SK-N-SH (cell line): ENCODE measurements around the gene GPR75. TPM values are rescaled to one million over a fixed set of nuclear protein-coding genes. Genes with fewer than 3 reads are reported as not detected.

Experiments
- CTCF ChIA-PET: fragments of 300-600, 350-600 bp; formaldehyde crosslinking; extraction: SDS; loops from one replicate; lab custom pipeline; 2021; lab: Yijun Ruan, JAX
- POLR2A ChIA-PET: fragments of 350-600 bp; sonication (Branson Sonifier 250); formaldehyde crosslinking; extraction: SDS; loops from one replicate; lab custom pipeline; 2020; ENCODE audit warnings: antibody characterized with exemption, inconsistent platforms; lab: Yijun Ruan, JAX
- DNase-seq: peaks from one replicate; pipeline ENCODE4 v3.0.0; 2012
- H2AFZ ChIP-seq: fragments of 200-600 bp; sonication (generic); 2 replicates; pipeline ENCODE4 v1.8.1; 2016; ENCODE audit warnings: antibody characterized with exemption, mild to moderate bottlenecking, low read depth
- H3F3A ChIP-seq: fragments of 200-600 bp; sonication (generic); replicated peaks from 2 replicates; pipeline ENCODE3; 2016; ENCODE audit warnings: antibody characterized with exemption, mild to moderate bottlenecking; ENCODE audit not compliant: insufficient read depth
- H3K27ac ChIP-seq, 2 experiments: fragments of 200-500 bp in 1 of 2; fragments of 200-600 bp in 1 of 2; sonication (Bioruptor generic) in 1 of 2; sonication (generic), shearing (Covaris generic) in 1 of 2; 2 replicates each; pipeline versions ENCODE4 v1.5.1 to v1.6.1; 2014 to 2016; ENCODE audit warnings: low read depth in 2 of 2, inconsistent platforms in 1 of 2, low read length in 1 of 2, mild to moderate bottlenecking in 1 of 2, mixed read lengths in 1 of 2
- H3K27me3 ChIP-seq: fragments of 200-600 bp; sonication (generic), shearing (Covaris generic); 2 replicates; pipeline ENCODE4 v1.6.1; 2016; ENCODE audit warnings: mixed run types; ENCODE audit not compliant: insufficient read depth
- H3K36me3 ChIP-seq, 2 experiments: fragments of 200-500 bp in 1 of 2; fragments of 200-600 bp in 1 of 2; sonication (Bioruptor generic) in 1 of 2; sonication (generic) in 1 of 2; replicated peaks in 1 of 2; 2 replicates each; pipeline versions ENCODE3 to v1.5.1; 2014 to 2016; ENCODE audit warnings: low read length in 1 of 2, mild to moderate bottlenecking in 1 of 2; ENCODE audit not compliant: insufficient read depth in 2 of 2, control insufficient read depth in 1 of 2
- H3K4me1 ChIP-seq, 2 experiments: fragments of 200-500 bp in 1 of 2; fragments of 200-600 bp in 1 of 2; sonication (Bioruptor generic) in 1 of 2; sonication (generic), shearing (Covaris generic) in 1 of 2; 2 replicates each; pipeline versions ENCODE4 v1.5.1 to v1.6.1; 2014 to 2016; ENCODE audit warnings: low read depth in 1 of 2, low read length in 1 of 2, mixed run types in 1 of 2; ENCODE audit not compliant: insufficient read depth in 2 of 2, control insufficient read depth in 1 of 2
- H3K4me2 ChIP-seq: fragments of 200-600 bp; sonication (generic), shearing (Covaris generic); 2 replicates; pipeline ENCODE4 v1.6.1; 2017; ENCODE audit warnings: mixed run types
- H3K4me3 ChIP-seq, 2 experiments: fragments of 200-500 bp in 1 of 2; fragments of 200-600 bp in 1 of 2; sonication (Bioruptor generic) in 1 of 2; sonication (generic), shearing (Covaris generic) in 1 of 2; 2 replicates each; pipeline versions ENCODE4 v1.5.1 to v1.8.1; 2014 to 2016; ENCODE audit warnings: low read depth in 2 of 2, inconsistent platforms in 1 of 2, low read length in 1 of 2, mild to moderate bottlenecking in 1 of 2, mixed read lengths in 1 of 2, moderate library complexity in 1 of 2
- H3K79me2 ChIP-seq: fragments of 200-600 bp; sonication (generic); 2 replicates; pipeline ENCODE4 v1.8.1; 2017; ENCODE audit warnings: mild to moderate bottlenecking; ENCODE audit not compliant: insufficient read depth
- H3K9ac ChIP-seq: fragments of 200-600 bp; sonication (generic); 2 replicates; pipeline ENCODE4 v1.6.1; 2017; ENCODE audit warnings: mixed run types
- H3K9me2 ChIP-seq: fragments of 200-600 bp; sonication (generic); 2 replicates; pipeline ENCODE4 v1.6.1; 2017; ENCODE audit warnings: mixed run types
- H3K9me3 ChIP-seq: fragments of 200-600 bp; sonication (generic); 2 replicates; pipeline ENCODE4 v1.6.1; 2017; ENCODE audit warnings: mixed run types, mild to moderate bottlenecking, moderate library complexity
- H4K20me1 ChIP-seq: fragments of 200-600 bp; sonication (generic); 2 replicates; pipeline ENCODE4 v1.6.1; 2017; ENCODE audit warnings: mild to moderate bottlenecking, mixed run types; ENCODE audit not compliant: insufficient read depth
- FOSL2 ChIP-seq: IDR thresholded peaks from 2 replicates; pipeline ENCODE4 v1.4.0; 2012; ENCODE audit warnings: low read depth, mild to moderate bottlenecking, moderate library complexity, borderline replicate concordance
- FOXJ3 ChIP-seq: sonication (generic); formaldehyde crosslinking; IDR thresholded peaks from 2 replicates; pipeline ENCODE4 v1.5.1; 2020; ENCODE audit warnings: mild to moderate bottlenecking, missing genetic modification reagents
- FOXM1 ChIP-seq: IDR thresholded peaks from 2 replicates; pipeline ENCODE4 v1.4.0; 2012; ENCODE audit warnings: low read depth, mild to moderate bottlenecking
- GABPA ChIP-seq: IDR thresholded peaks from 2 replicates; pipeline ENCODE4 v1.4.0; 2012; ENCODE audit warnings: low read depth, mild to moderate bottlenecking
- GATA2 ChIP-seq: sonication (generic); formaldehyde crosslinking; IDR thresholded peaks from 2 replicates; pipeline ENCODE4 v1.5.0; 2020; ENCODE audit warnings: mild to moderate bottlenecking, missing genetic modification reagents
- JUND ChIP-seq: IDR thresholded peaks from 2 replicates; pipeline ENCODE4 v1.4.0; 2012
- POLR2AphosphoS5 ChIP-seq: IDR thresholded peaks from 2 replicates; pipeline ENCODE4 v1.6.1; 2012; ENCODE audit warnings: low read depth, low read length
- RCOR1 ChIP-seq: fragments of 150-350 bp; IDR thresholded peaks from 2 replicates; pipeline ENCODE4 v1.6.1; 2017; ENCODE audit warnings: antibody characterized with exemption, low read length
- RXRA ChIP-seq: IDR thresholded peaks from 2 replicates; pipeline ENCODE4 v1.4.0; 2012; ENCODE audit warnings: low read depth, mild to moderate bottlenecking, borderline replicate concordance
- SIN3A ChIP-seq: IDR thresholded peaks from 2 replicates; pipeline ENCODE4 v1.6.1; 2012; ENCODE audit warnings: low read depth, mild to moderate bottlenecking, low read length, moderate library complexity, borderline replicate concordance
- TAF1 ChIP-seq: IDR thresholded peaks from 2 replicates; pipeline ENCODE4 v1.6.1; 2012; ENCODE audit warnings: low read depth, mild to moderate bottlenecking, low read length, moderate library complexity, borderline replicate concordance
- TCF12 ChIP-seq: IDR thresholded peaks from 2 replicates; pipeline ENCODE4 v1.4.0; 2012
- TEAD4 ChIP-seq: IDR thresholded peaks from 2 replicates; pipeline ENCODE4 v1.4.0; 2012; ENCODE audit warnings: mild to moderate bottlenecking, borderline replicate concordance; ENCODE audit not compliant: insufficient read depth
- WGBS: methylation state at CpG from one replicate; pipeline ENCODE4 v1.1.6; 2017; ENCODE audit warnings: low lambda C conversion rate; 5-methylcytosine and 5-hydroxymethylcytosine counted together
- polyA plus RNA-seq, 3 experiments: library from polyadenylated mRNA; depleted of rRNA; stranded (reverse); fragments of >200 nt; gene quantifications; 2 replicates each; pipeline ENCODE4 v1.2.3, GENCODE V29; 2012
- TF ChIP-seq, protein P1 (sequence below): IDR thresholded peaks from 2 replicates; pipeline ENCODE4 v1.6.1; 2012; ENCODE audit warnings: mild to moderate bottlenecking, low read depth, low read length, moderate library complexity
- TF ChIP-seq, protein P2 (sequence below): IDR thresholded peaks from 2 replicates; pipeline ENCODE4 v1.4.0; 2012; ENCODE audit warnings: low read depth, borderline replicate concordance
- TF ChIP-seq, protein P3 (sequence below): IDR thresholded peaks from 2 replicates; pipeline ENCODE4 v1.4.0; 2012; ENCODE audit warnings: low read depth, borderline replicate concordance
- TF ChIP-seq, protein P4 (sequence below): IDR thresholded peaks from 2 replicates; pipeline ENCODE4 v1.4.0; 2012; ENCODE audit warnings: low read depth
- TF ChIP-seq, protein P5 (sequence below): IDR thresholded peaks from 2 replicates; pipeline ENCODE4; 2012

The GPR75 gene
- polyA plus RNA-seq, 1 of the 3 experiments (the other 2 are of a cell fraction), result 1.8 TPM

GRCh38 chr2:53828331-53828730 is 31.4 kb downstream of the GPR75 start:
- H3F3A ChIP-seq, result no peaks in the 10 kb centered on the region
- H3K9me2 ChIP-seq, result no peaks in the 10 kb centered on the region
- 92% methylated on average over 4 of the region's 4 CpGs for WGBS
- TF ChIP-seq, protein P1, sequence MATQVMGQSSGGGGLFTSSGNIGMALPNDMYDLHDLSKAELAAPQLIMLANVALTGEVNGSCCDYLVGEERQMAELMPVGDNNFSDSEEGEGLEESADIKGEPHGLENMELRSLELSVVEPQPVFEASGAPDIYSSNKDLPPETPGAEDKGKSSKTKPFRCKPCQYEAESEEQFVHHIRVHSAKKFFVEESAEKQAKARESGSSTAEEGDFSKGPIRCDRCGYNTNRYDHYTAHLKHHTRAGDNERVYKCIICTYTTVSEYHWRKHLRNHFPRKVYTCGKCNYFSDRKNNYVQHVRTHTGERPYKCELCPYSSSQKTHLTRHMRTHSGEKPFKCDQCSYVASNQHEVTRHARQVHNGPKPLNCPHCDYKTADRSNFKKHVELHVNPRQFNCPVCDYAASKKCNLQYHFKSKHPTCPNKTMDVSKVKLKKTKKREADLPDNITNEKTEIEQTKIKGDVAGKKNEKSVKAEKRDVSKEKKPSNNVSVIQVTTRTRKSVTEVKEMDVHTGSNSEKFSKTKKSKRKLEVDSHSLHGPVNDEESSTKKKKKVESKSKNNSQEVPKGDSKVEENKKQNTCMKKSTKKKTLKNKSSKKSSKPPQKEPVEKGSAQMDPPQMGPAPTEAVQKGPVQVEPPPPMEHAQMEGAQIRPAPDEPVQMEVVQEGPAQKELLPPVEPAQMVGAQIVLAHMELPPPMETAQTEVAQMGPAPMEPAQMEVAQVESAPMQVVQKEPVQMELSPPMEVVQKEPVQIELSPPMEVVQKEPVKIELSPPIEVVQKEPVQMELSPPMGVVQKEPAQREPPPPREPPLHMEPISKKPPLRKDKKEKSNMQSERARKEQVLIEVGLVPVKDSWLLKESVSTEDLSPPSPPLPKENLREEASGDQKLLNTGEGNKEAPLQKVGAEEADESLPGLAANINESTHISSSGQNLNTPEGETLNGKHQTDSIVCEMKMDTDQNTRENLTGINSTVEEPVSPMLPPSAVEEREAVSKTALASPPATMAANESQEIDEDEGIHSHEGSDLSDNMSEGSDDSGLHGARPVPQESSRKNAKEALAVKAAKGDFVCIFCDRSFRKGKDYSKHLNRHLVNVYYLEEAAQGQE, result no peak
- TF ChIP-seq, protein P2, sequence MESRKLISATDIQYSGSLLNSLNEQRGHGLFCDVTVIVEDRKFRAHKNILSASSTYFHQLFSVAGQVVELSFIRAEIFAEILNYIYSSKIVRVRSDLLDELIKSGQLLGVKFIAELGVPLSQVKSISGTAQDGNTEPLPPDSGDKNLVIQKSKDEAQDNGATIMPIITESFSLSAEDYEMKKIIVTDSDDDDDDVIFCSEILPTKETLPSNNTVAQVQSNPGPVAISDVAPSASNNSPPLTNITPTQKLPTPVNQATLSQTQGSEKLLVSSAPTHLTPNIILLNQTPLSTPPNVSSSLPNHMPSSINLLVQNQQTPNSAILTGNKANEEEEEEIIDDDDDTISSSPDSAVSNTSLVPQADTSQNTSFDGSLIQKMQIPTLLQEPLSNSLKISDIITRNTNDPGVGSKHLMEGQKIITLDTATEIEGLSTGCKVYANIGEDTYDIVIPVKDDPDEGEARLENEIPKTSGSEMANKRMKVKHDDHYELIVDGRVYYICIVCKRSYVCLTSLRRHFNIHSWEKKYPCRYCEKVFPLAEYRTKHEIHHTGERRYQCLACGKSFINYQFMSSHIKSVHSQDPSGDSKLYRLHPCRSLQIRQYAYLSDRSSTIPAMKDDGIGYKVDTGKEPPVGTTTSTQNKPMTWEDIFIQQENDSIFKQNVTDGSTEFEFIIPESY, result no peak
- TF ChIP-seq FOSL2 (no peak), GABPA (no peak), TEAD4 (no peak), TCF12 (no peak)
- TF ChIP-seq, protein P3, sequence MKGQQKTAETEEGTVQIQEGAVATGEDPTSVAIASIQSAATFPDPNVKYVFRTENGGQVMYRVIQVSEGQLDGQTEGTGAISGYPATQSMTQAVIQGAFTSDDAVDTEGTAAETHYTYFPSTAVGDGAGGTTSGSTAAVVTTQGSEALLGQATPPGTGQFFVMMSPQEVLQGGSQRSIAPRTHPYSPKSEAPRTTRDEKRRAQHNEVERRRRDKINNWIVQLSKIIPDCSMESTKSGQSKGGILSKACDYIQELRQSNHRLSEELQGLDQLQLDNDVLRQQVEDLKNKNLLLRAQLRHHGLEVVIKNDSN, result no peak
- TF ChIP-seq, protein P4, sequence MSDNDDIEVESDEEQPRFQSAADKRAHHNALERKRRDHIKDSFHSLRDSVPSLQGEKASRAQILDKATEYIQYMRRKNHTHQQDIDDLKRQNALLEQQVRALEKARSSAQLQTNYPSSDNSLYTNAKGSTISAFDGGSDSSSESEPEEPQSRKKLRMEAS, result no peak
- no peaks in the 10 kb centered on the region for H3K36me3 ChIP-seq
- H3K9ac ChIP-seq, result no peak overlapping the region
- no peak overlapping the region for H3K27ac ChIP-seq
- DNase-seq, result no peak
- ChIA-PET POLR2A (no interaction called here), CTCF (no interaction called here)
- no peaks in the 10 kb centered on the region for H3K79me2 ChIP-seq
- no peaks in the 10 kb centered on the region for H3K4me1 ChIP-seq
- H3K27me3 ChIP-seq, result no peaks in the 10 kb centered on the region
- H3K9me3 ChIP-seq, result no peaks in the 10 kb centered on the region
- no peak overlapping the region for H3K4me2 ChIP-seq
- H2AFZ ChIP-seq, result no peak overlapping the region
- H3K4me3 ChIP-seq, result no peak overlapping the region
- H4K20me1 ChIP-seq, result no peaks in the 10 kb centered on the region

DNA sequence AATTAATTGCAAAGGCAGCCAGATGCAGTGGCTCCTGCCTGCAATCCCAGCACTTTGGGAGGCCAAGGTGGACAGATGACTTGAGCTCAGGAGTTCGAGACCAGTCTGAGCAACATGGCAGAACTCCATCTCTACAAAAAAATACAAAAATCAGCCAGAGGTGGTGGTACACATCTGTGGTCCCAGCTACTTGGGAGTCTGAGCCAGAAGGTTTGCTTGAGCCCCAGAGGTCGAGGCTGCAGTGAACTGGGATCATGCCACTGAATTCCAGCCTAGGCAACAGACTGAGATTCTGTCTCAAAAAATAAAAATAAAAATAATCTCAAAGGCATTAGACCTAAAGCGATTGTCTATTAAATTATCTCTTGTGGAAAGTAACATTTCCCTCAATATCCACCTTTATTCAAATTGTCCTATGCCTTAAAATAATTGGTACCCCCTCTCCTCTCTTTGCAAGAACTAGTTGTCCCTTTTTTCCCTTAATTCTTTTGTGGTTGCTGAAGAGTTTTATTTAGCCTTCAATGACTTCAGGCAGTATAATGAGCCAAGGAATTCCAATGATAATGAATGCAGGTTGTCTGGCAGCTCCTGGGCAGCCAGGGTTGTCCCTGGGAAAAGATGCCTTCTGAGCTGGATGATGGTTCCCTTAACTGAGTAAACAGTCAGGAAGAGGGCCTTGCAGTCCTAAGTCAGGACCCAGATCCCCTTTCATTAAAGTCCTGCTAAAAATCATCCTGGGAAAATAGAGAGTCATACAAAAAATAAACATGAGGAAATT is 32.2 kb downstream of the GPR75 start:
- no peaks in the 10 kb centered on the region for H4K20me1 ChIP-seq
- H3K27ac ChIP-seq, result no peak overlapping the region
- no peaks in the 10 kb centered on the region for H3K9me3 ChIP-seq
- 91% methylated on average over 3 of the region's 3 CpGs for WGBS
- POLR2A ChIA-PET, result no interaction called here
- no peak overlapping the region for H3K4me3 ChIP-seq
- H3K4me1 ChIP-seq, result no peaks in the 10 kb centered on the region
- DNase-seq, result no peak
- CTCF ChIA-PET, result no interaction called here
- no peaks in the 10 kb centered on the region for H3K9me2 ChIP-seq
- H3K4me2 ChIP-seq, result no peak overlapping the region
- no peaks in the 10 kb centered on the region for H3K27me3 ChIP-seq
- H3K36me3 ChIP-seq, result no peaks in the 10 kb centered on the region
- H2AFZ ChIP-seq, result no peak overlapping the region
- H3K79me2 ChIP-seq, result no peaks in the 10 kb centered on the region
- H3F3A ChIP-seq, result no peaks in the 10 kb centered on the region
- no peak overlapping the region for H3K9ac ChIP-seq
- TF ChIP-seq JUND, result no peak
- TF ChIP-seq, protein P5, sequence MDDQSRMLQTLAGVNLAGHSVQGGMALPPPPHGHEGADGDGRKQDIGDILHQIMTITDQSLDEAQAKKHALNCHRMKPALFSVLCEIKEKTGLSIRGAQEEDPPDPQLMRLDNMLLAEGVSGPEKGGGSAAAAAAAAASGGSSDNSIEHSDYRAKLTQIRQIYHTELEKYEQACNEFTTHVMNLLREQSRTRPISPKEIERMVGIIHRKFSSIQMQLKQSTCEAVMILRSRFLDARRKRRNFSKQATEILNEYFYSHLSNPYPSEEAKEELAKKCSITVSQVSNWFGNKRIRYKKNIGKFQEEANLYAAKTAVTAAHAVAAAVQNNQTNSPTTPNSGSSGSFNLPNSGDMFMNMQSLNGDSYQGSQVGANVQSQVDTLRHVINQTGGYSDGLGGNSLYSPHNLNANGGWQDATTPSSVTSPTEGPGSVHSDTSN, result no peak
- no peak for TF ChIP-seq FOXJ3 (CRISPR knock-in tag)
- no peak for TF ChIP-seq SIN3A
- no peak for TF ChIP-seq GATA2
- no peak for TF ChIP-seq TAF1
- TF ChIP-seq, protein P2, result no peak
- no peak for TF ChIP-seq FOXM1
- no peak for TF ChIP-seq RCOR1
- no peak for TF ChIP-seq POLR2AphosphoS5
- no peak for TF ChIP-seq RXRA
